HG03139 (cell line): Measurements from ENCODE around the gene PGLYRP2.

Source experiments
- ATAC-seq: cut with Tn5 transposase; IDR thresholded peaks from one replicate; pipeline ENCODE4 v1.9.1; 2021; ENCODE audit not compliant: unreplicated experiment

Gene PGLYRP2

DNA sequence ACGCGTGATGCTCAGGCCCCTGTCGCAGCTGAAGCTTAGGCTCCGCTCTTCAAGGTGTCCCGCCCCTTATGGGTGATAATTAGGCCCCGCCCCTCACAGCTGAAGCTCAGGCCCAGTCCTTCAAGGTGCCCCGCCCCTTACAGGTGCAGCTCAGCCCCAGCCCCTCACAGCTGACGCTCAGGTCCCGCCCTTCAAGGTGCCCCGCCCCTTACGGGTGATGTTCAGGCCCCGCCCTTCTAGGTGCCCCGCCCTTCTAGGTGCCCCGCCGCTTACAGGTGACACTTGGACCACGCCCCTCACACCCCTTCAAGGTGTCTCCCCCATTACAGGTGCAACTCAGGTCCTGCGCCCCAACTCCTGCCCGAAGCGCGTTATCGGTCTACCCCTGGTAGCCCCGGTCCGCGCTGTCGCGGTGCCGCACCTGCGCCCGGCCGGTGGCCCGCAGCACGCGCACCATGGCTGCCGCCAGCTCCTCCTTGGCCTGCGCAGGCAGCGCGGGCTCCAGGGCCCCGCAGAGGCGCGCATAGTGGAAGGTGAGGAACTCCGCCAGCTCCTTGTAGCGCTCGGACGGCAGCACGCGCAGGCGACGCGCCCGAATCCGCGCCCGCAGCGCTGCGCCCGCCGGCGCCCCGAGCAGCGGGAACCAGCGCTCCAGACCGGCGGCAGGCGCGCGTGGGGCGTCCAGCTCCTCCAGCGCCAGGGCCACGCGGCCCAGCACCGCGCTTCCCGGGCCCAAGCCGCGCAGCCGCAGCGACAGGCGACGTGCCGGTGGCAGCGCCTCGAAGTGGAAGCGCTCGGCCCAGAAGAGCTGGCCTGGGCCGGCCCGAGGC lies 22.2 kb downstream of the PGLYRP2 start:
- ATAC-seq, result no peak

DNA sequence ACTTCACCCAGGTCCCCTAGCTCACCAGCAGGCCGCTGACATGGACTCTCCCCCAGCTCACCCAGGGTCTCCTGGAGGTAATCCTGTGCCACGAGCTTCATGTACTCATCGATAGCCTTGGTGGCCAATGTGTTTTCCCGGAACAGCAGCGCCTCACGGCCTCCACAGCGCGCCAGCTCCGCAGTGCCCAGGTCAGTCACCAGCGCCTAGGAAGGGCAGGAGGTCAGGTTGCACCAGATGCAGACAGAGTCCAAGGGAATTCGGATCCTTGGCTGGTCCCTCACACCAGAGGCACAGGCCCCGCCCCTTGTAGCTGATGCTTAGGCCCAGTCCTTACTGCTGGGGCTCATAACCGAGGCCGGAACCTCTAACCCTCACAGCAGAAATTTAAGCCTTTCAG lies 22.9 kb downstream of the PGLYRP2 start:
- no peak for ATAC-seq

DNA sequence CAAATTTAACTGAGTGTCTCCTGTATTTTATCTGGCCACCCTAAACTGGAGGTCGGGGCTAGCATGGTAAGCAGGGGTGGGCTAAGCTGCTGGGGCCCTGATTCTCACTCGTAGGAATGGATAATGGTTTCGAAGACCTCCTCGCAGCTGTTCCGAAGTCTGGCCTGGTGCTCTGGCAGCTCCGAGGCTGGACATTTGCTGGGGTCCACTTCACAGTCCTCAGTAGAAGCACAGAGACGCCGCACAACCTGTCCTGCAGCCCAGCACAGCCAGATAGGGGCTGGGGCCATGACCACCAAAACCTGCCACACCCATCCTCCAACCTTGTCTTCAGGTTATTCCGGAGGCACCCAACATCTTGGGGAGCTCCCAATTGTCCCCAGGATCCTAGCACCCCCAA lies 23.3 kb downstream of the PGLYRP2 start:
- no peak for ATAC-seq

DNA sequence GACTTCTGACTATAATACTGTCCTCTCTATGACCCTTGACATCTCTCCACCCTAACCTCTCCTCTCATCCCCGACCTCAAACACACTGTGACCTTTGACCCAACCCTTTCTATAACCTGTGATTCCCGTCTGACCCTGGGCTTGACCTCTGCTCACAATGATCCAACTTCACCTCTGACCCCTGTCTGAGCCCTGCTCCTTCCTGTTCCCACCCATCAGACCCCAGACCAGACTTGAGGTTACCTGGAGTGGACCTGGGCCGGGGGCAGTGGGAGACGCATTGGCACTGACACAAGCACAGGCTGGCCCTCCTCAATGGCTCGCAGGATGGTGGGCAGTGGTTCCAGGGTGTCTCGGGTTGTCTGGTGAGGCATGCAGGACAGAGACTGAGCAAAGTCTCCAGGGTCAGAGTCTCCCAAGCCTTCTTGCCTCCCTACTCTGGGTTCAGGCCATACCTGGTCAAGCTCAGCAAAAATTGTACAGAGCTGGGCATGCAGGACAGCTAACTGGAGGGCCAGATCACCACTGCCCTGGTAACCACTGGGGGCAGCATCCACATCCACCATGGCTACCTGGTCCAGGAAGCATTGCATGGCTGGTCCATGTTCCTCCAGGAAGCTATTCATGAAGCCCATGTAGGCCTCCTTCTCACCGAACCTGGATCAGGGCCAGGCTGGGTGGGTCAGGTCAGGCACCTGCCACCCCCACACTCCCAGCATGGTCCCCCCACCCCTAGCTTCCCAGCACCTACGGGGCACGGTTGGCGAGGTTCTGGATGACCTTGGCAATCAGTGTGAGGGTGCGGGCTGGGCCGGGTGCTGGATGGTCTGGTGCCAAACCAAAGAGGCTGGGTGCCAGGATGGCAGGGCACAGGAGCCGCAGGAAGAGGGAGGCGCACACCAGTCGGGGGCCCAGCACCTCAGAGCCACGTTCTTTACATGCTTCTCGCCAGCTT lies 25.1 kb downstream of the PGLYRP2 start:
- ATAC-seq, result no peak

DNA sequence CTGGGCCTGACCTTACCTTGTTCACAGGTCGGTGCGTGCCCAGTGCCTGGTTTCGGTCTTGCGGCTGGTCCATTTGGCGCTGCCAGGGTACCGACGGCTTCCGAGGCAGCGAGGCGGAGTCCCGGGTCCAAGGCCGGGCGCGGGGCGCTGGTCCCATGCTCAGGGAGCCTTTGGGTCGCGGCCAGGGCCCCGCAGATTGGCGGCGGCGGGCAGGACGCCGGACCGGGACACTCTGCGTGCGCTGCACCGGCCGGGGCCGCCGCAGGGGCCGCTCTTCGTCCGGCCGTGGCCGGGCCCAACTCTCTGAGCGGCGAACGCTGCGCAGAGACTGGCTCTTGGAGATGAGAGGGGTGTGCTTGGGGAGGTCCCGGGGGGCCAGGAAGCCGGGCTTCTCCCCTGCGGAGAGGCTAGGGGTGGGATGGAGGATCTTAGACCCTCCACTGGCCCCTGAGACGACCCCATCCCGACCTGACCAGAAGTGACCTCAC lies 26.2 kb downstream of the PGLYRP2 start:
- ATAC-seq, result no peak

DNA sequence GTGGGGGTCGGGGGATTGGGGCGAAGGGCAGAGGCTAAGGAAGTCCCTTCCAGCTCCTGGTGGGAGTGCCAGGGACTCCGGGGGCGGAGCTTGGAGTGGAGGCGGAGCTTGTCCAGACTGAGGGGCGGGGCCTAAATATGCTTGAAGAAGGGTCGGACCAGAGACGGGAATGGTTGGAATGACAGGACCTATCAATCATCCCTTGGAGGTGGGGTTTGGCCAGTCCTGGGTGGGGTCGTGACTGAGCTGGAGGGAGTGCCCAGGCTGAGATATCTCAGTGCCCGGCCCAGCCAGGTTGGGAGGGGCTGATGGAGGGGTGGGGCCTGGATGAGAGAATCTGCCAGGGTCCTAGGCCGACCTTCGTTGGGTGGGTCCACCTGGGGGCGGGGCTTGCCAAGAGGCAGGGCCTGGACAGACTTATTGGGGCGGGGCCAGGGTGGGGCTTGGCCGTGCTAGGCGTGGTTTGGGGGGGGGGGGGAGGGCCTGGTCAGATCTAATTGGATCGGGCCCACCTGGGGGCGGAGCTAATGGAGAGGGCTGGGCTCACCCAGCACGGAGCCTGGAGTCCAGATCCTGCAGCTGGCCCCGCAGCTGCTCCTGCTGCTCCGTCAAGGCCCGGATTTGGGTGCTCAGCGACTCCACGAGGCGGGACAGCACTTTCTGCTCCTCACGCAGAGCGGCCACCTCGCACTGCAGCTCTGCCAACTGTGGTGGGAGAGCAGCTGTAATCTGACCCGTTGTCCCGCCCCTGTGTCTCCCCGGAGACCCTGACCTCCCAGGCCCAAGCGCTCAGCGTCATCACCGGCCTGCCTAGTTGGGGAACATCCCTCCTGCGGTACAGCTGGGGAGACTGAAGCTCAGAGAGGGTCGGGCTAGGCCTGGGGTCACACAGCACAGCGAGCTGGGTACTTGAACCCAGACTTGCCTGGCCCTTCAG lies 26.9 kb downstream of the PGLYRP2 start:
- no peak for ATAC-seq

DNA sequence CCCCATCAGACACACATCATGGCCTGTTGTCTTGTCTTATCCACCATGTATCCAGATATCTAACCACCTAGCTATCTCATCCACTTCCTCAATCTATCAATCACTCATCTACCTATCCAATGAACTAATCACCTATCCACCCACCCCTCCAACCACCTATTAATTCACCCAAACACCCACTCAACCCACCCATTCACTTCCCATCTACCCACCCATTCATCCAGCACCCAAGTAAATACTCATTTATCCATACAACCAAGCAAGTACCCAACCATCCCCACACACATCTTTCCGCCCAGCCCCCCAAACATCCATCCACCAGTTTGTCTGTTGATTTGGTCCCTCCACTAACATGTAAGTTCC lies 28.8 kb downstream of the PGLYRP2 start:
- no peak for ATAC-seq

DNA sequence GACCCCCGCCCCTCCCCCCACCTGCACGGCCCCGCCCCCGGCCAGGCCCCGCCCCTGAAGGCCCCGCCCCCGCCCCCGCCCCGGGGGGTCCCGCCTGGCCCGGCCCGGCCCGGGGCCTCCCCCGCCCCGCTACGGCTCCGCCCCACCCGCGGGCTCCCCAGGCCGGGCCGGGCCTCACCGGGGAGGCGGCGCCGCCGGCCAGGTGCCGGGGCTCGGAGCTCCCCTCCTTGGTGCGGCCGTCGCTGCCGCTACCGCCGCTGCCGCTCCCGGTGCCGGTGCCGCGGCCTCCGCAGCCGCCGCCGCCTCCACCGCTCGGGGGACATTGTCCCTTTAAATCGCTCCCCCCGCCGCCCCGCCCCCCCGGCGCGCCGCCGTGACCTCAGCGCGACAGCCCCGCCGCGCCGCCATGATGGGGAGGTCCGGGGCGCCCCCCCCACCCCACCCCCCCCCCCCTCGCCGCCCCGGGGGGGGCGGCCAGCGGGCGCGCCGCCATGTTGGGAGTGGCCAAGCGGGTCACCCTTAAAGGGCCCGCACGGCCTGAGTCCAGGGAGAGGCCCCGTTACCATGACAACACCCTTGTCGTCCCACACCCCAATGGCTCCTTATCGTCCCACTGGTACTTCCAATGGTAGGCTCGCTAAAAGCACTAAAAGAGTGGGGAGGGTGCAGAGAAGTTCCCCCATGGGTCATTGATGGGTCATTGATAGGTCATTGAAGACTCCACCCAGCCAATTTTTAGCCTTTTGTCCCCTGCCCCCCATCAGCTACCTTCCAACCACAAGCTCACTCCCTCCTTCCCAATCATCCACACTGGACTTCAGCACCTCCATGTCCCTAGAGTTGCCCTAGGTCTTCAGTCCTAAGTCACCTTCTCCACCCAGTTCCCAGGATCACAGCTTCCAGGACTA lies 29.4 kb downstream of the PGLYRP2 start, which contains the start of gene WIZ:
TSS of gene WIZ (minus strand) at position 337 of the 908 bp plus-strand sequence. CDS start 1,649 bp downstream, outside the sequence.
- ATAC-seq, result no peak

DNA sequence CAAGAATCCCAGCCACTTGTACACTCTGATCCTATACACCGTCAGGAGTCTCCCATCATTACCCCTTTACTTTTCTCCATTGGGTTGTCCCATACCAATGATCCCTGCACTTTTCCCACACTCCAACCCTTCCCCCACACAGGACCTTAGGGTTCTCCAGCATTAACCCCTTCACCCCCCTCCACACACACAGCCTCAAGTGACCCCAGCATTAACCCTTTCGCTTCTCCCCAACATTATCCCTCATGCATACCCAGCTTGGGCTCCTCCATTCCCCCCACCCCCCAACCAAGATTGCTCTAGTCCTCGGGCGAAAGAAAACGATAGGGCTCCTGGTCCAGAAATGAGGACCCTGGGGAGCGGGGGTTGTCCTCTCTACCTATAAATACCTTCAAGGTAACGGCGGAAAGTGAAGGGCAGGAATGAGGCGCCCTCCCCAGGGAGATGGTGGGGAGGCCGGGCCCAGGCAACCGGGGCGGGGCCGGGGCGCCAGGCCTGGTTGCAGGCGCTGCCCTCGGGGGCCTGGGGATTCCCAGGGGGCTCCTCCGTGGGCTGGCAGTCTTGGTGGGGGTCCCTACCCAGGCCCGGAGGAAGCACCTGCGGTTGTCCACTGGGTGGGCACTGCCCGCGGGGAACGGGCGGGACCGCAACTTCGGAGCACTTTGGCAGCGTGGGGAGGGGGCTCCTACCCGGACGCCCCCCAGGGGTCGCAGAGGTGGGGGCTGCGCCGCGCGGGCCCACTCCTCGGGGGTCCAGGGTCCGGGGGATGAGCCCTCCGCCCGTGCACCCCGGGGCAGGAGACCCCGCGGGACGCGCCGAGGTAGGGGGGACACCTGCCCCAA lies 30.3 kb downstream of the PGLYRP2 start:
- no peak for ATAC-seq

DNA sequence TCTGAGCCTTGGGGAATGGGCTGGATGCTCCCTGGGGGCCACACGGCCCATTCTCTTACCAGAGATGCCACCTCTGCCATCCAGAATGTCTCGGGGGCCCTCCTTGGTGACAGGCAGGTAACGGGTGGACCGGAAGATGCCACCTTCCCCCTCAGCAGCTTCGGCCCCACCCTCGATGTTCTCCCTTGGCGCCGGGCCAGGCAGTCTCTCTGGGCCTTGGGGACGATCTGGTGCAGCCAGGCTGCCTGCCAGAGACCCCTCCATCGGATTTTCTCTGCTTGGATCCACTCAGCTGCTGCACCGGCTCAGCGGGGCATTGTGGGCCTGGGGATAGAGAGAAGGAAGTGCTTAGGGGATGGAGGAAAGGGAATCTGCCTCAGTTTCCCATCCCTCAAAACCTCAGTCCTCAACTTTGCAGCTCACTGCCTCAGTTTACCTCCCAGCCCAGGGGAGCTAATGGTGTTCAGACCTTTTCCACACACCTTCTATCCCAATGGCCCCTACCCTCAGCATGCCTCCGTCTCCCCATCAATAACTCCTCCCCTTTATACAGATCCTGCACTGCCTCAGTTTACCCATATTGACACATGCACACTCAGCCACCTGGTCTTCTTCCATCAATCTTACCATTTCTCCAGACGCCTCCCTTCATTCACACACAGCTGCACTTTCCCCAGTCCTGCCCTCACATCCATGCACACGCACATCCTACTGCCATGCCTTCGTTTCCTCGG lies 31.1 kb downstream of the PGLYRP2 start:
- no peak for ATAC-seq

DNA sequence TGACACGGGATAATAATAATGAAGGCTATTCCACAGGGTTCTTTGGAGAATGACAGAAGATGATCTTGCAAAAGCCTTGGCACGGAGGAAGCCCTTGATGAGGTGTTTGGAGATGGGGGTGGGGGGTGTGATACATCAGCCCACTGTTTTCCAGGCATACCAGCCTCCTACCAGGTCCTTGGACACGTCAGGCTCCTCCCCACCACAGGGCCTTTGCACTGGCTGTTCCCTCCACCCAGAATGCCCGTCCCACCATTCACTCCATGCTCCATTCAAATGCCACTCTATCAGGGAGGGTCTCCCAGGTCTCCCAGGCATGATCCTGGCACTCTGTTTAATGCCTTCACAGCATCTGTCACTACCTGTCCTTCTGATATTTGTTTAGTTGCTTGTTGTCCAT lies 32.2 kb downstream of the PGLYRP2 start:
- ATAC-seq, result no peak

DNA sequence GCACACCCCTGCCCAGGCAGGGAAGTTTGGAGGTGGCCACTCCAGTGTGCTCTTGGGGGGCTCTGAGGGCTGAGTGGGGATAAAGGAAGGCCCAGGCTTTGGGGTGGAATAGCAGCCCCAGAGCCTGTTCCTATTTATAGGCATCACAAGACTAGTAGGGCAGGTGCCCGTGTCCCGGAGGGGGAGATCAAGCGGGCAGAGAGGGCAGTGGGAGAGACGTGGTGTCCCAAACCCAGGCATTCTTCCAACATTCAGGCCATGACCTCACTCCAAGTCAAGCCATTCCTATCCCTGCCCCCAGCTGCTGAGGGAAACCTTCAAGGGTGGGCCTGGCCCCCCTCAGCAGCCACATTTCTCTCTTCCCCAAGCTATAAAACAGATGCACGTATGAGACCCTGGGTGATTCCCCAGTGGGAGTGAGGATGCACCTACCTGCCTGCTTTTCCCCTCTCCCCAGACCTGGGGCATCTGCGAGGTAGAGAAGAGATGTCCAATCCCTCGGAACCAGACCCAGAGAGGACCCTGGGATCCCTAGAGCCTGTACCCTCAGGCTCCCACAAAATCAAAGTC lies 33.4 kb downstream of the PGLYRP2 start:
- no peak for ATAC-seq

DNA sequence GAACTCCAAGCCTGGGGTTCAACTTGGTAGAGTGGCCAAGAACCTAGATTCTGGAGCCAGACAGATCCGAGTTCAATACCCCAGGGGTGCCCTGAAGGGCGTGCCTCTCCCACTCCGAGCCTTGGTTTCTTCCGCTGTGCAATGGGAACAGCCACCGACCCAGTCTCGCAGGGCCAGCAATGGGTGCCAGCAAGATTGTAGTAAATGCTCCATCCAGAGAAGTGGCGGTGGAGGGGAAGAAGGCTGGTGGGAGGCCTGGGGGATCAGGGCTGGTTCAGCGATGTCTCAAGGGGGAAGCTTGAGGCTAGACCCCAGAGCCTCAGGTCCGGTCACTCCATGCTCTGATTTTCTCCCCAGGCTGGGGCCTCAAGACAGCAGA lies 34.1 kb downstream of the PGLYRP2 start:
- no peak for ATAC-seq

DNA sequence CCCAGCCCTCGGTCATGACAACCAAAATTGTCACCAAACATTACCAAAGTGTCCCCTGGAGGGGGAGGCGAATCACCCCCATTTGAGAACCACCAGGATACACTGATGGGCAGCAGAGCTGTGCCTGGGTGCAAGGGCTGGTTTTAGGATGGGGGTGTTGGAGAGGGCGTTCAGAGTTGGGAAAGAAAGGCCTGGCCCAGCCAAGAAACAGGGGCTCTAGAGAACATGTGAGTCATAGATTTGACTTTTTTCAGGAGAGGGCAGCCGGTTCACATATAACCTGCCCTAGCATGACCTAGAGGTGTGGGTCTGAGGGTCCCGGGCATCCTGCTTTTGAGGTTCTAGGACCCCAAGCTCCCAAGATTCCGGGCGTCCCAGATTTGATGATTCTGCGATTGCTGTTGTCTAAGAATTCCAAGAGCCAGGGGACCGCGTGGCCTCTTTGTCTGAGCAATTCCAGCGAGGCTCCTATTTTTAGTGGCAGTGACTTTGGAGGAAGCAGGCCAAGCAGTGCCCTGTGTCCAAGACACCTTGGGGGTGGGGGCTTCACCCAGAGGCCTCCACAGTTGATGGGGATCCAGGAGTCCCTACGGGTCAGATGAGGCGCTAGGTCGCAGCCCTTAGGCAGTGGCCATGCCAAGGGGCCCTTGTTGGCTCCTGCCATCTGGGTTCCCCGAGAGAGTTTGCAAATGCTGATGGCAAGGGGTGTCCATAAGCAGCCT lies 34.6 kb downstream of the PGLYRP2 start:
- ATAC-seq, result no peak

DNA sequence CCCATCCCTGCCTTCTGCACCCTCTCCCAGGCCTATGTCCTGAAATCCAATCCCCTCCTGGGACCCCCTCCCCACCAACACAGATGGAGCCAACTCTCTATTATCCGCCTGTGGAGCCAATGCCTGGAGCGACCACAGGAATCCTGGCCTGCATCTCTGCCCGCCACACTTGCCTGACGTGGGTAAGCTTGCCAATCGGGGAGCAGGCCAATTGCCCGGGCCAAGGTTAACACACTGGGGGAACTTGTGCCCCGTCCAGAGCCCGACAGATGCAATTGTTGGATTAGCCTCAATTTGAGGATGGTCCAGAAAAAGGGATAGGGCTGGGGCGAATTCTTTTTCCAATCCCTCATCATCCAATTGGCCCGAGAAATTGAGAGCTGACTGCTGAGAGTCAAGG lies 35.5 kb downstream of the PGLYRP2 start:
- ATAC-seq, result no peak

DNA sequence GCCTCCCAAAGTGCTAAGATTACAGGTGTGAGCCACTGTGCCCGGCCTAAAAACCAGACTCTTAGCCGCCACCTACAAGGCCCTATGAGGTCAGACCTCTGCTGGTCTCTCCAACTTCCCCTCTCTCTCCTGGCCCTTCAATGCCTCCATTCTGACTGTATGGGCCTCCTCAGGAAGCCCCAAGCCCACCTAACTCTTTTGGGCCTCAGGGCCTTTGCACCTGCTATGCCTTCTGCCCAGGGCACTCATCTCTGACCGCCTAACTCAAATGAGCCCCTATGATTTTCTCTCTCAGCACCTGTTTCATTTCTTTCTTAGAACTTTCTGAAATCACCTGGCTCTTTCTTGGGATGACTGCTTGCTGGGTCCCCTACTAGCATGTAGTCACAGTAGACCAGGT lies 36.0 kb downstream of the PGLYRP2 start:
- ATAC-seq, result no peak
